Measurements from ENCODE around the gene FBXO4. TPM values are rescaled to one million over a fixed set of nuclear protein-coding genes. Genes with fewer than 3 reads are reported as not detected.

Gene FBXO4
- total RNA-seq: 1 to 10 TPM; 3.8 to 6.6 (median 4.0) TPM
- 5.5 TPM for polyA plus RNA-seq
- long read RNA-seq, donor 1, partial matches to known transcripts: 0 of 5 reads
- long read RNA-seq, donor 1, other reads (novel, unspliced or antisense): 1 of 5 reads
- long read RNA-seq, donor 2, partial matches to known transcripts: 0 of 4 reads
- long read RNA-seq, donor 2, other reads (novel, unspliced or antisense): 3 of 4 reads
- long read RNA-seq, donor 3, transcript FBXO4-201 (7 exons, 1,682 nt): major isoform, 15 of 25 reads
- long read RNA-seq, donor 3, partial matches to known transcripts: 1 of 25 reads
- long read RNA-seq, donor 3, other reads (novel, unspliced or antisense): 7 of 25 reads
- long read RNA-seq, donor 4, partial matches to known transcripts: 0 of 2 reads
- long read RNA-seq, donor 4, other reads (novel, unspliced or antisense): 1 of 2 reads

- peak; percentile 99 to 100 for ATAC-seq
- H3K27me3 ChIP-seq (ENCODE audit: control insufficient read depth, insufficient read depth): no peaks in the 10 kb centered on the region
- WGBS: under 1% methylated on average over 60 of the region's 60 CpGs
- peak within 1 kb of the TSS; percentile 97 for H3K27ac ChIP-seq (ENCODE audit: low read length)
- peak within 1 kb of the TSS; percentile 84 for H3K4me3 ChIP-seq (ENCODE audit: low read length)
- intact Hi-C loops (cut with DNase I): loop anchor here in 2 of 4 donors (5.0 to 10.0 kb wide), 2 partner anchors 60 to 68 kb away; no protein-coding TSS in a partner anchor
- no peaks in the 10 kb centered on the region for H3K9me3 ChIP-seq (ENCODE audit: control insufficient read depth, low read length)
- H3K4me1 ChIP-seq (ENCODE audit: control insufficient read depth, insufficient read depth, low read length): no peaks in the 10 kb centered on the region
- peak; percentile 93 to 96 (median 96) for DNase-seq
These were observed at the start of gene FBXO4 for GRCh38 chr5:41924872-41925554. Gene FBXO4 (plus strand): TSS chr5:41925281. CDS start chr5:41925310, 29 bp downstream.

- Histone ChIP-seq H3K27me3 (ENCODE audit: control insufficient read depth, insufficient read depth) (no peaks in the 10 kb centered on the region), H3K4me1 (ENCODE audit: control insufficient read depth, insufficient read depth, low read length) (no peaks in the 10 kb centered on the region), H3K4me3 (ENCODE audit: low read length) (no peak overlapping the region), H3K27ac (ENCODE audit: low read length) (no peak overlapping the region), H3K9me3 (ENCODE audit: control insufficient read depth, low read length) (no peaks in the 10 kb centered on the region)
- 69% methylated on average over 2 of the region's 2 CpGs for WGBS
- ATAC-seq: no peak
- no peak for DNase-seq
- intact Hi-C loops (cut with DNase I): no loop called here
These were observed 48.4 kb upstream of the FBXO4 start for GRCh38 chr5:41876678-41877077.

- no peak overlapping the region for H3K4me3 ChIP-seq (ENCODE audit: low read length)
- H3K27ac ChIP-seq (ENCODE audit: low read length): no peak overlapping the region
- H3K9me3 ChIP-seq (ENCODE audit: control insufficient read depth, low read length): no peaks in the 10 kb centered on the region
- no peaks in the 10 kb centered on the region for H3K27me3 ChIP-seq (ENCODE audit: control insufficient read depth, insufficient read depth)
- DNase-seq: no peak
- no peaks in the 10 kb centered on the region for H3K4me1 ChIP-seq (ENCODE audit: control insufficient read depth, insufficient read depth, low read length)
- intact Hi-C loops (cut with DNase I): no loop called here
- ATAC-seq: no peak
- WGBS: 88% methylated on average over 1 of the region's 1 CpG
These were observed 47.7 kb upstream of the FBXO4 start for GRCh38 chr5:41877408-41877807.

GRCh38 chr5:41878173-41878572 lies 46.9 kb upstream of the FBXO4 start:
- no peak overlapping the region for H3K4me3 ChIP-seq (ENCODE audit: low read length)
- H3K27me3 ChIP-seq (ENCODE audit: control insufficient read depth, insufficient read depth): no peaks in the 10 kb centered on the region
- ATAC-seq (no peak), DNase-seq (no peak)
- H3K4me1 ChIP-seq (ENCODE audit: control insufficient read depth, insufficient read depth, low read length): no peaks in the 10 kb centered on the region
- WGBS: 73% methylated on average over 2 of the region's 2 CpGs
- no peaks in the 10 kb centered on the region for H3K9me3 ChIP-seq (ENCODE audit: control insufficient read depth, low read length)
- intact Hi-C loops (cut with DNase I): no loop called here
- H3K27ac ChIP-seq (ENCODE audit: low read length): no peak overlapping the region

- H3K27ac ChIP-seq (ENCODE audit: low read length): no peak overlapping the region
- H3K4me1 ChIP-seq (ENCODE audit: control insufficient read depth, insufficient read depth, low read length): no peaks in the 10 kb centered on the region
- WGBS: 79% methylated on average over 3 of the region's 3 CpGs
- H3K4me3 ChIP-seq (ENCODE audit: low read length): no peak overlapping the region
- intact Hi-C loops (cut with DNase I): no loop called here
- H3K27me3 ChIP-seq (ENCODE audit: control insufficient read depth, insufficient read depth): no peaks in the 10 kb centered on the region
- DNase-seq (no peak), ATAC-seq (no peak)
- H3K9me3 ChIP-seq (ENCODE audit: control insufficient read depth, low read length): no peaks in the 10 kb centered on the region
These were observed 46.2 kb upstream of the FBXO4 start for GRCh38 chr5:41878643-41879478.

- DNase-seq (no peak), ATAC-seq (no peak)
- WGBS: 77% methylated on average over 5 of the region's 5 CpGs
- H3K27me3 ChIP-seq (ENCODE audit: control insufficient read depth, insufficient read depth): no peaks in the 10 kb centered on the region
- no peaks in the 10 kb centered on the region for H3K4me1 ChIP-seq (ENCODE audit: control insufficient read depth, insufficient read depth, low read length)
- no peak overlapping the region for H3K4me3 ChIP-seq (ENCODE audit: low read length)
- H3K9me3 ChIP-seq (ENCODE audit: control insufficient read depth, low read length): no peaks in the 10 kb centered on the region
- intact Hi-C loops (cut with DNase I): no loop called here
- no peak overlapping the region for H3K27ac ChIP-seq (ENCODE audit: low read length)
These were observed 42.3 kb upstream of the FBXO4 start for GRCh38 chr5:41882765-41883164.

GRCh38 chr5:41883243-41883642 lies 41.8 kb upstream of the FBXO4 start:
- H3K4me1 ChIP-seq (ENCODE audit: control insufficient read depth, insufficient read depth, low read length): no peaks in the 10 kb centered on the region
- WGBS: 63% methylated on average over 3 of the region's 3 CpGs
- H3K9me3 ChIP-seq (ENCODE audit: control insufficient read depth, low read length): no peaks in the 10 kb centered on the region
- H3K4me3 ChIP-seq (ENCODE audit: low read length): no peak overlapping the region
- DNase-seq: peak in 1 of 3 donors; percentile 10
- no peak for ATAC-seq
- H3K27me3 ChIP-seq (ENCODE audit: control insufficient read depth, insufficient read depth): no peaks in the 10 kb centered on the region
- H3K27ac ChIP-seq (ENCODE audit: low read length): no peak overlapping the region
- intact Hi-C loops (cut with DNase I): no loop called here

- H3K4me3 ChIP-seq (ENCODE audit: low read length): no peak overlapping the region
- DNase-seq (no peak), ATAC-seq (no peak)
- H3K27me3 ChIP-seq (ENCODE audit: control insufficient read depth, insufficient read depth): no peaks in the 10 kb centered on the region
- no peaks in the 10 kb centered on the region for H3K9me3 ChIP-seq (ENCODE audit: control insufficient read depth, low read length)
- no peaks in the 10 kb centered on the region for H3K4me1 ChIP-seq (ENCODE audit: control insufficient read depth, insufficient read depth, low read length)
- 87% methylated on average over 2 of the region's 2 CpGs for WGBS
- no peak overlapping the region for H3K27ac ChIP-seq (ENCODE audit: low read length)
- intact Hi-C loops (cut with DNase I): no loop called here
These were observed 41.1 kb upstream of the FBXO4 start for GRCh38 chr5:41883936-41884335.

- no peak overlapping the region for H3K4me3 ChIP-seq (ENCODE audit: low read length)
- ATAC-seq: no peak
- H3K27ac ChIP-seq (ENCODE audit: low read length): no peak overlapping the region
- no peaks in the 10 kb centered on the region for H3K27me3 ChIP-seq (ENCODE audit: control insufficient read depth, insufficient read depth)
- no peaks in the 10 kb centered on the region for H3K9me3 ChIP-seq (ENCODE audit: control insufficient read depth, low read length)
- intact Hi-C loops (cut with DNase I): no loop called here
- no peak for DNase-seq
- no peaks in the 10 kb centered on the region for H3K4me1 ChIP-seq (ENCODE audit: control insufficient read depth, insufficient read depth, low read length)
These were observed 39.8 kb upstream of the FBXO4 start for GRCh38 chr5:41885286-41885685.

GRCh38 chr5:41891066-41891707 lies 33.9 kb upstream of the FBXO4 start:
- Histone ChIP-seq H3K9me3 (ENCODE audit: control insufficient read depth, low read length) (no peaks in the 10 kb centered on the region), H3K4me1 (ENCODE audit: control insufficient read depth, insufficient read depth, low read length) (no peaks in the 10 kb centered on the region), H3K4me3 (ENCODE audit: low read length) (no peak overlapping the region), H3K27me3 (ENCODE audit: control insufficient read depth, insufficient read depth) (no peaks in the 10 kb centered on the region), H3K27ac (ENCODE audit: low read length) (no peak overlapping the region)
- 57% methylated on average over 2 of the region's 2 CpGs for WGBS
- ATAC-seq (no peak), DNase-seq (no peak)
- intact Hi-C loops (cut with DNase I): no loop called here

All from right cardiac atrium (tissue), 5 donors.